ENCODE measurements around the gene MSH5. TPM values are rescaled to one million over a fixed set of nuclear protein-coding genes. Genes with fewer than 3 reads are reported as not detected.
A peak's percentile ranks its signal among the peaks of the same experiment; 100 is the strongest.

MSH5 gene
- total RNA-seq, 1 donor from 2014 or later = 14.8 TPM

DNA sequence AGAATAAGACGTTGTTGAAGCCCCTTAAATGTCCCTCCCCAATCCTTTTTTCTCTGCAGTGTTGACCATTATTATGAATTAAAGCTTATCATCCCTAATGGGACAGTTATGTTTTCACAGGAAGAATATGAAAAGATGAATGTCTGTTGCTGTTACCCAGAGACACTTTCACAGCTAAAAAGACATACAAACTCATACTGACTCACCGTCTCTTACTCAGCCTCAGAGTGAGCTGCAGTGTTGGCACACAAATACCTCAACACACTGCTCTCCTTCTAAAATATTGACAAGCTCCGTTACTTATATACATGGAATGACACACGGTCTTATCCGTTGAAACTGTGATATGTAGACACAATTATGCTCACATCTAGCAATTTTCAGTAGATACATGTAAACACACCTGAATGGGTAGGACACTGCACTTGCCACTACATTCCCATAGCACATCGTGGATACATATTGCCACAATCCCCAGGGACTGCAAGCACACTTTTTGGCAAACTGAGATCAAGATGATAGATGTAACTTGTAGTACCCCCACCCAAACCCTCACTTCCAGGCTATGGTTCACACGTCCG, 13.0 kb downstream of the MSH5 start:
- no peak for DNase-seq (ENCODE audit: low spot score)

DNA sequence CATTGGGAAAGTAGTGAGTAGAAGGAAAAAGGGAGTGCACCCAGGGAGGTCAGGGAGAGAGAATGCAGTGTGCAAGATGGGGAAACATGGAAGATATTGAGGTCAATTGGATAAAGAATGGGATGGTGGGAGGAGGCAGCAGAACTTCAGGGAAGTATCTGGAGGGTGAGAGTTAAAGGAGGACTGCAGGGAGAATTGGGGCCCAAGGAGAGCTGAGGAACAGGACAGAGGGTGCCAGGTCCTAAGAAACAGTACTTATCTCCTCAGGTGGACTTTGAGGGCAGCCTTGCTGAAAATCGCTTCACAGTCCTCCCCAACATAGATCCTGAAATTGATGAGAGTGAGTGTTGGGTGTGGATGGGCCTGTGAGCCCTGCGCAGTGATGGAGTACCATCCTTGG, 18.5 kb downstream of the MSH5 start:
- DNase-seq (ENCODE audit: low spot score) = no peak

GRCh38 chr6:31760790-31761189, 21.0 kb downstream of the MSH5 start:
- DNase-seq (ENCODE audit: low spot score) = no peak

DNA sequence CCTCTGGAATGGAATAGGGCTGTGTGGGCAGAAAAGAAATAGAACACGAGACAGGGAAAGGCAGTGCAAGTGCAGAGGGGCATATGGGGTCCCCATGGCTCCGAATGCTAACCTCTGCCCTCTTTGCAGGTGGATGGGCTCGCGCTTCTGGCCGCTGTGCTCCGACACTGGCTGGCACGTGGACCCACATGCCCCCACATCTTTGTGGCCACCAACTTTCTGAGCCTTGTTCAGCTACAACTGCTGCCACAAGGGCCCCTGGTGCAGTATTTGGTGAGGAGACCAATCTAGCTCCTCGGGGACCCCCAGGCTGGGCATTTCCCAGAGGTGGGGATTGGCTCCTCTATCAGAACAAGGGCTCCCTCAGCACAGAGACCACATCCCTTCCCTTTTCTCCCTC, 21.5 kb downstream of the MSH5 start:
- DNase-seq (ENCODE audit: low spot score) = no peak

DNA sequence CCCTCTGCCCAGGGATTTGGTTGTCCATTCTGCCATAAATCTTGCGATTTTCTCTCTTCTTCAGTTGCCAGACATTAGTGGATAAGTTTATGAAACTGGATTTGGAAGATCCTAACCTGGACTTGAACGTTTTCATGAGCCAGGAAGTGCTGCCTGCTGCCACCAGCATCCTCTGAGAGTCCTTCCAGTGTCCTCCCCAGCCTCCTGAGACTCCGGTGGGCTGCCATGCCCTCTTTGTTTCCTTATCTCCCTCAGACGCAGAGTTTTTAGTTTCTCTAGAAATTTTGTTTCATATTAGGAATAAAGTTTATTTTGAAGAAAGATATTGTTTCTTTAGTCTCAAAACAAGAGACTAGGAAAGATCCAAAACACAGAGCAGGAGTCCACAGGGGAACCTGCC, 22.6 kb downstream of the MSH5 start, which contains the start of gene SAPCD1:
Gene SAPCD1 (plus strand): TSS at position 301 of the 400 bp plus-strand sequence. CDS start 399 bp downstream, outside the sequence.
- no peak for DNase-seq (ENCODE audit: low spot score)

GRCh38 chr6:31762878-31763618, 23.2 kb downstream of the MSH5 start:
- no peak for DNase-seq (ENCODE audit: low spot score)

GRCh38 chr6:31763619-31763940, 23.8 kb downstream of the MSH5 start:
- DNase-seq (ENCODE audit: low spot score) = no peak

GRCh38 chr6:31764198-31764597, 24.4 kb downstream of the MSH5 start:
- no peak for DNase-seq (ENCODE audit: low spot score)

DNA sequence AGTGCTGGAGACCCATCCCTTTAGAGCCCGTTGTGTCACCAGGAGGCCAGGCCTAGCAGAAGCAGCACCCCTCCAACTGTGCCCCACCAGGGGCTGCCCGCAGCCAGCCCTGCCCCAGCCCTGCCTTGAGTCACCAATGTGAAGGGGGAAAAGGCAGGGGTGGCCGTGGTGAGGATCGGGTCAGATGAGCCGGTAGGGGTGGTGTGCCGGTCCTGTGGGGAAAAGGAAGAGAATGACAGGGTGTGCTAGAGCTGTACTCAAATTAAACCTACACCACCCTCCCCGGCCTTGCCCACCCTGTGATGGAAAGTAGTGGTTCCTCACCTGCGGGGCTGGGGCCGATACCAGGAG, 25.7 kb downstream of the MSH5 start:
- no peak for DNase-seq (ENCODE audit: low spot score)

DNA sequence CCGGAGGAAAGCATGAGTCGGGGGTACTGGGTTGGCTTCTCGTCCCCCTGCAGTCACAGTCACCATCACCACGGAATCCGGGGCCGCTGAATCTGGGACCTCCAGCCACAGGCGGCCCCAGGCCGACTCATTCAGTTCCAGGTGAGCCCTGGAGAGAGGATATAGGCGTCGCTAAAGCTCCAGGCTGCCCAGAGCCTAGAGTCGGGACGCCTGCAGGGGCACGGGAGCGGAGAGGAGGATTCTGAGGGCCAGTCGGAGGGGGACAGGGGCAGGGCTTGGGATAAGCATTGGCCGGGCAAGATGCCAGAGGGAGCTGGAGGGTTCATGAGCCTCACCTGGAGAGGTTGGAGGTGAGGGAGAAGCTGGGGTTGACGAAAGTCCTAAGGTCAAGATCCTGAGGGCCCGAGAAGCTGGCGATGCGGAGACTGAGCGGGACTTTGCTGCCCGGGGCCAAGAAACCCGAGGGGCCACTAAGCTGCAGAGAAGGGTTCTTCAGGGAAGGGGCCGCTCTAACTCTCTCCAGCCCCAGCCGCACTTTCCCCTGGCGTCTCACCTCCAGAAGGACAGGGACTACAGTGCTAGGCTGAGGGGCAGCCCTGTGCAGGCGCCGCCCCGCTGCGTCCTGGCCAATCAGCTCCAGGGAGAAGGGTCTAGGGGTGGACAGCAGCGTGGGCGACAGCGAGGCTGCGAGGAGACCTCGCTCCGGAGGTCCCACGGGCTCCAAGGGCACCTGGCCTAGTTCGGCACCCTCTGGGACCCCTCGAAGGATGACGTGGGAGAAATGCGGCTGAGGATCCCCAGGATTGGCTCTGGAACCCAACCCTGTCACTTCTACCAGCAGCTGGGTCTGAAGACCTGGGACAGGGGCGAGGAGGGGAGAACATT, 26.3 kb downstream of the MSH5 start:
- DNase-seq (ENCODE audit: low spot score) = no peak

GRCh38 chr6:31767096-31767645, 27.4 kb downstream of the MSH5 start:
- DNase-seq (ENCODE audit: low spot score) = no peak

- no peak for DNase-seq (ENCODE audit: low spot score)
These were observed 28.8 kb downstream of the MSH5 start for GRCh38 chr6:31768363-31769257.

DNA sequence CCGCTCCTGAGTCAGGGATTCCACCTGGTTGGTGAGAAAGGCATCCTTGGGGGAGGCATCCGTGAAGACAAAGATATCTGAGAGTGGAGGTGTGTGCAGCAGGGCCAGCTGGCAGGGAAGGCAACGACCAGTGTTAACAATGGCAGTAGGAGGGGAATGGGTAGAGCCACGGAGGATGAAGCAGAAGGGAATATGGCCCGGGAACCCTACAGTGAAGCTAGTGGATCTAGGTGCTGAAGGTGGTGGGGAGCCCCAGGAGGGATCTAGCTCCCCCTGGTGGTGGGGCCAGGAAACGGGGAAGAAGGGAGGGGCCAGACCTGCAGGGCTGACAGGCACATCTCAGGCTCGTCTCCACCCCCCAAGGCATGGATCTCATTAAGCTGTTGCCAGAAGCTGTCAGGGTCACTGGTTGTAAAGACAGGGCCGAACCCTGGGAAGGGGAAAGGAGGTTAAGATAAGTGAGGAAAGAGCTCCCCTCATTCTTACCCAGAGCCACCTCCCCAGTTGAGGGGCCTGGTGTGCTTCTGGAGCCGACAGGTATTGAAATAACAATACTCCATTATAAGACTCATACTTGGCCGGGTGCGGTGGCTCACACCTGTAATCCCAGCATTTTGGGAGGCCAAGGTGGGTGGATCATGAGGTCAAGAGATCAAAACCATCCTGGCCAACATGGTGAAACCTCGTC, 30.0 kb downstream of the MSH5 start:
- no peak for DNase-seq (ENCODE audit: low spot score)

DNA sequence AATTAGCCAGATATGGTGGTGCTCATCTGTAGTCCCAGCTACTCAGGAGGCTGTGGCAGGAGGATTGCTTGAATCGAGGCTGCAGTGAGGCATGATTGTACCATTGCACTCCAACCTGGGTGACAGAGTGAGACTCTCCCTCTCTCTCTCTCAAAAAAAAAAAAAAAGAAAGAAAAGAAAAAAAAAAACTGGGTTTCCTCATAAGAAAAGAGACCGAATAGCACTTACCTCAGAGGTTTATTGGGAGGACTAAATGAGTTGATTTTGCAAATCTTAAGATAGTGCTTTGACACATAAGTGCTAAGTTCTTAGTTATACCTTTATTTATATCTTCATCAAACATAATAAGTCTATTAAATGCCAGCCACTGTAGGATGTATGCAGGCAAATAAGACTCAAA, 31.1 kb downstream of the MSH5 start:
- no peak for DNase-seq (ENCODE audit: low spot score)

DNA sequence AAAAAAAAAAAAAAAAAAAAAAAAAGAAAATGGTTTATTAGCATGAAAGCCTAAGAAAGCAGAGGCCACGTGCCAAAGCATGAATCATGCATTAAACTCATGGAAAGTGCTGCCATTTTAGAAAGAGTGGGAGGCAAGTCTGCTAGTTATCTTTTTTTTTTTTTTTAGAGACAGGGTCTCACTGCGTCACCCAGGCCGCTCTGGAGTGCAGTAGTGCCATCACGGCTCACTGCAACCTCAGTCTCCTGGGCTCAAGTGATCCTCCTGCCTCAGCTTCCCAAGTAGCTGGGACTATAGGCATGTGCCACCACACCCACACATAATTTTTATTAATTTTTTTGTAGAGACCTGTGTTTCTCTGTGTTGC, 32.2 kb downstream of the MSH5 start:
- DNase-seq (ENCODE audit: low spot score) = no peak

- DNase-seq (ENCODE audit: low spot score) = no peak
These were observed 35.4 kb downstream of the MSH5 start for GRCh38 chr6:31775184-31775583.

GRCh38 chr6:31775633-31776484, 36.1 kb downstream of the MSH5 start:
- DNase-seq (ENCODE audit: low spot score) = no peak

DNA sequence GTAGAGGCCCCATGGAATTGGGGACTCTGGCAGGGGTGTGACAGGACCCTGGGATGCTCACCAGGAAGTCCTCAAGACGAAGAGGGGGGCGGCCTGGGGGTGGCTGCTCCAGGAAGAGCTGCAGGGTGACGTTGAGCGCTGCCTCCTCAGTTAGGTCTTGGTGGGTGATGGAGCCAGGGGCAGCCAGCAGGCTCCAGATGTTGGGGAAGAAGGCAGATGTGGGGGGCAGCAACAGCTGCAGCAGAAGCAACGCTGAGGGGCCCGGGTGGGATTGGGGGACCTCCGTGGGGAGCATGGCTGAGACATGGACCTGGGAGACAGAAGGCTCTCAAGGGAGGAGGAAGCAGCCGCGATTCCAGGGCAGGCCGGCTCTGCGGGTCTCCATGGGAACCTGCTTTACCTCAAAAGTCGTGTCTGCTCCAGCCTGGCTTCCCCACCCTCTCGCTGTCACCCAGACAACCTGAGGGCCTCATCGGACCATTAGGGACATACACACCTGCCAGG, 36.7 kb downstream of the MSH5 start:
- no peak for DNase-seq (ENCODE audit: low spot score)

- peak; percentile 93 for DNase-seq (ENCODE audit: low spot score)
These were observed 37.3 kb downstream of the MSH5 start, which contains the start of gene VWA7 for GRCh38 chr6:31776989-31777666. Gene VWA7 (minus strand): TSS chr6:31777328. CDS start chr6:31776779, 549 bp downstream.

Measured in mesenteric fat pad (tissue), 1 donor.